ENCODE results near the gene STAC3. TPM values are rescaled to one million over a fixed set of nuclear protein-coding genes. Genes with fewer than 3 reads are reported as not detected.

STAC3 gene
- total and polyA plus RNA-seq, 9 of the 15 experiments (the other 6 are each of a cell fraction or from before 2014, with no cell fraction given): 0.45 to 6.4 (median 3.3) TPM

DNA sequence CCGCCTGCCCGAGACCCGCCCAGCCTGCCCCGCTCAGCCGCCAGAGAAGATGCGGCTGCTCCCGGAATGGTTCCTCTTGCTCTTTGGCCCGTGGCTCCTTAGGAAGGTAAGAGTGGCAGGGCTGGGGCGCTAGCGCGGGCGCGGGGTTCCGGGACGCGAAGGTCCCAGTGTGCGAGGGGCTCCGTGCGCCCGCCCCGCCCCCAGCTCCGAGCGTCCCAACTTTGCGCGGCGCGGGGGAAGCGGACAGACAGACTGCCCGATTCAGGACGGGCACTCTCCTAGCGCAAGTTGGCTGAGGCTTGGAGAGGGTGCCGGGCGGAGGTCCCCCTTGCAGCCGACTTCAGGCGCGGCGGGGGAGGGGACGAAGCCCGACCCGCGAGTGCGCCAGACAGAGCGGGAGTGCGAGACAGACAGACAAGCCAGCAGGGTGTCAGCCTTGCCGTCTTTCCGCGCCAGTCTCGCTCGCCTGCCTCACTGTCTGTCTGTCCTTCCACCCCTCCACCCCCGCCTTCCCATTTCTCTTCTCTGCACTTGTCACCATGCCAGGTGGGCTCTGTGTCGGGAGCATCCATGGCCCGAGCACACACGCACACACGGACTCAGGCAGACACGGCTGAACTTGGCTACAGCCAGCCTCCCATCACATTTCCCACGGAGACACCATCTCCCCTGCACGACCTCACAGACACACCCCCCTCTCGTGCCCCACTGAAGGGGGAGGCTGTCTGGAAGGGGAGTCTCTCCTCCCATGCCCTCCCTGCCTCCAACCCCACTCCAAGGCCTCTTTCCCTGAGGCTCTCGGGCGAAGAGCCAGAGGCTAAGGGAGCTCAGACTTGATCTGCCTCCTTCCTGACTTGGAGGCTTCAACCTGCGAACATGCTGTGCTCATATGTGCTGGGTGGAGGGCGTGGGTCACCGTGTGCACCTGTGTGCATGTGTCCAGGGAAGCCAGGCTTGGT lies 33.8 kb downstream of the STAC3 start:
- Histone ChIP-seq H3K4me1 (replicated peaks in 1 of 2; ENCODE audit: control insufficient read depth in 2 of 2, insufficient read depth in 2 of 2, low read length in 2 of 2) (peaks cover 23 to 54% of the 10 kb centered on the region in 2 experiments), H3K4me3 (peak overlapping the region; percentile 39), H4K20me1 (replicated peaks; ENCODE audit: control insufficient read depth, insufficient read depth, low read length) (peaks cover 13% of the 10 kb centered on the region; the same call in 1 of the 2 replicates), H3K79me2 (ENCODE audit: control insufficient read depth, insufficient read depth, low read length) (no peaks in the 10 kb centered on the region), H2AFZ (ENCODE audit: low read depth, low read length) (peak overlapping the region; percentile 82), H3K9me1 (ENCODE audit: control insufficient read depth, insufficient read depth, low read length) (peaks cover 3% of the 10 kb centered on the region), H3K27ac (ENCODE audit: extremely low read depth, low read depth, low read length) (no peak overlapping the region), H3K36me3 (ENCODE audit: control insufficient read depth, insufficient read depth, low read length) (no peaks in the 10 kb centered on the region), H3K9ac (ENCODE audit: insufficient read depth in 1 of 2, low read depth in 2 of 2, low read length in 2 of 2) (peak overlapping the region in 1 of 2 experiments; percentile 90; a peak in 2 of 4 replicates), H3K27me3 (ENCODE audit: control insufficient read depth in 2 of 2, insufficient read depth in 2 of 2, low read length in 2 of 2) (peaks cover 45 to 70% of the 10 kb centered on the region in 2 experiments), H3K4me2 (ENCODE audit: insufficient read depth, low read length) (peak overlapping the region; percentile 76), H3K9me3 (replicated peaks; ENCODE audit: control insufficient read depth, insufficient read depth, low read depth, low read length) (no peaks in the 10 kb centered on the region)
- 4% methylated on average over 49 of the region's 63 CpGs for WGBS (ENCODE audit: insufficient coverage, low coverage, missing lambda C conversion rate)
- FAIRE-seq: peak; percentile 32
- POLR2A ChIA-PET: interaction anchor here (0.6 to 2.2 kb wide), 4 partner anchors 12 to 407 kb away, joined by 3 to 9 read pairs (median 6); partner anchors contain the start of gene SHMT2
- in situ Hi-C loops (cut with MboI): no loop called here
- BruUV-seq (replicated peaks): no TSS peak
- intact Hi-C loops (cut with micrococcal nuclease): no loop called here
- ATAC-seq: no peak
- DNase-seq (ENCODE audit: extremely low read depth in 1 of 4, low spot score in 3 of 4): peak in 2 of 4 experiments; percentile 51 to 53
- CTCF ChIA-PET (ENCODE audit: low intra/inter-chr PET ratio): interaction anchor here (0.7 to 7.2 kb wide), 2 partner anchors 21 to 148 kb away, joined by 4 to 186 read pairs; a partner anchor contains a TSS
- TF ChIP-seq RBM22 (IDR thresholded peaks at IDR 0.05; ENCODE audit: low read depth, low read length, poor library complexity, severe bottlenecking) (no peak), GTF2E2 (tag; IDR thresholded peaks at IDR 0.05) (no peak), SIN3B (IDR thresholded peaks at IDR 0.05; ENCODE audit: low read depth) (no peak), KDM2B (CRISPR knock-in tag; IDR thresholded peaks at IDR 0.05) (peak; percentile 85), NRF1 (conservative IDR thresholded peaks at IDR 0.05 in 1 of 2, IDR thresholded peaks at IDR 0.05 in 1 of 2) (peak in 1 of 2 experiments; percentile 37; a peak in 1 of 4 replicates), SAP30 (IDR thresholded peaks at IDR 0.05; ENCODE audit: borderline replicate concordance, insufficient read depth, low read depth, low read length, poor library complexity, severe bottlenecking) (no peak), ZBTB7A (IDR thresholded peaks at IDR 0.05; ENCODE audit: borderline replicate concordance, control insufficient read depth, low read depth, low read length) (no peak), CHD1 (IDR thresholded peaks at IDR 0.05; ENCODE audit: low read length) (peak; percentile 21), HNRNPLL (IDR thresholded peaks at IDR 0.05; ENCODE audit: low read depth, low read length, poor library complexity, severe bottlenecking) (peak; percentile 20)
- TF ChIP-seq, protein P1, sequence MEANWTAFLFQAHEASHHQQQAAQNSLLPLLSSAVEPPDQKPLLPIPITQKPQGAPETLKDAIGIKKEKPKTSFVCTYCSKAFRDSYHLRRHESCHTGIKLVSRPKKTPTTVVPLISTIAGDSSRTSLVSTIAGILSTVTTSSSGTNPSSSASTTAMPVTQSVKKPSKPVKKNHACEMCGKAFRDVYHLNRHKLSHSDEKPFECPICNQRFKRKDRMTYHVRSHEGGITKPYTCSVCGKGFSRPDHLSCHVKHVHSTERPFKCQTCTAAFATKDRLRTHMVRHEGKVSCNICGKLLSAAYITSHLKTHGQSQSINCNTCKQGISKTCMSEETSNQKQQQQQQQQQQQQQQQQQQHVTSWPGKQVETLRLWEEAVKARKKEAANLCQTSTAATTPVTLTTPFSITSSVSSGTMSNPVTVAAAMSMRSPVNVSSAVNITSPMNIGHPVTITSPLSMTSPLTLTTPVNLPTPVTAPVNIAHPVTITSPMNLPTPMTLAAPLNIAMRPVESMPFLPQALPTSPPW (CRISPR knock-in tag; IDR thresholded peaks at IDR 0.05): peak; percentile 24; the same call in 1 of the 2 replicates
- TF ChIP-seq, protein P2, sequence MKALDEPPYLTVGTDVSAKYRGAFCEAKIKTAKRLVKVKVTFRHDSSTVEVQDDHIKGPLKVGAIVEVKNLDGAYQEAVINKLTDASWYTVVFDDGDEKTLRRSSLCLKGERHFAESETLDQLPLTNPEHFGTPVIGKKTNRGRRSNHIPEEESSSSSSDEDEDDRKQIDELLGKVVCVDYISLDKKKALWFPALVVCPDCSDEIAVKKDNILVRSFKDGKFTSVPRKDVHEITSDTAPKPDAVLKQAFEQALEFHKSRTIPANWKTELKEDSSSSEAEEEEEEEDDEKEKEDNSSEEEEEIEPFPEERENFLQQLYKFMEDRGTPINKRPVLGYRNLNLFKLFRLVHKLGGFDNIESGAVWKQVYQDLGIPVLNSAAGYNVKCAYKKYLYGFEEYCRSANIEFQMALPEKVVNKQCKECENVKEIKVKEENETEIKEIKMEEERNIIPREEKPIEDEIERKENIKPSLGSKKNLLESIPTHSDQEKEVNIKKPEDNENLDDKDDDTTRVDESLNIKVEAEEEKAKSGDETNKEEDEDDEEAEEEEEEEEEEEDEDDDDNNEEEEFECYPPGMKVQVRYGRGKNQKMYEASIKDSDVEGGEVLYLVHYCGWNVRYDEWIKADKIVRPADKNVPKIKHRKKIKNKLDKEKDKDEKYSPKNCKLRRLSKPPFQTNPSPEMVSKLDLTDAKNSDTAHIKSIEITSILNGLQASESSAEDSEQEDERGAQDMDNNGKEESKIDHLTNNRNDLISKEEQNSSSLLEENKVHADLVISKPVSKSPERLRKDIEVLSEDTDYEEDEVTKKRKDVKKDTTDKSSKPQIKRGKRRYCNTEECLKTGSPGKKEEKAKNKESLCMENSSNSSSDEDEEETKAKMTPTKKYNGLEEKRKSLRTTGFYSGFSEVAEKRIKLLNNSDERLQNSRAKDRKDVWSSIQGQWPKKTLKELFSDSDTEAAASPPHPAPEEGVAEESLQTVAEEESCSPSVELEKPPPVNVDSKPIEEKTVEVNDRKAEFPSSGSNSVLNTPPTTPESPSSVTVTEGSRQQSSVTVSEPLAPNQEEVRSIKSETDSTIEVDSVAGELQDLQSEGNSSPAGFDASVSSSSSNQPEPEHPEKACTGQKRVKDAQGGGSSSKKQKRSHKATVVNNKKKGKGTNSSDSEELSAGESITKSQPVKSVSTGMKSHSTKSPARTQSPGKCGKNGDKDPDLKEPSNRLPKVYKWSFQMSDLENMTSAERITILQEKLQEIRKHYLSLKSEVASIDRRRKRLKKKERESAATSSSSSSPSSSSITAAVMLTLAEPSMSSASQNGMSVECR (CRISPR knock-in tag; IDR thresholded peaks at IDR 0.05): 0 out of 2 replicates have a peak, but pooled peaks have one; percentile 48
- TF ChIP-seq, protein P3, sequence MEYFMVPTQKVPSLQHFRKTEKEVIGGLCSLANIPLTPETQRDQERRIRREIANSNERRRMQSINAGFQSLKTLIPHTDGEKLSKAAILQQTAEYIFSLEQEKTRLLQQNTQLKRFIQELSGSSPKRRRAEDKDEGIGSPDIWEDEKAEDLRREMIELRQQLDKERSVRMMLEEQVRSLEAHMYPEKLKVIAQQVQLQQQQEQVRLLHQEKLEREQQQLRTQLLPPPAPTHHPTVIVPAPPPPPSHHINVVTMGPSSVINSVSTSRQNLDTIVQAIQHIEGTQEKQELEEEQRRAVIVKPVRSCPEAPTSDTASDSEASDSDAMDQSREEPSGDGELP (CRISPR knock-in tag; IDR thresholded peaks at IDR 0.05; ENCODE audit: borderline replicate concordance): peak; percentile 36; the same call in 1 of the 2 replicates
